ENCODE measurements around the gene ADPRS.

Gene ADPRS

DNA sequence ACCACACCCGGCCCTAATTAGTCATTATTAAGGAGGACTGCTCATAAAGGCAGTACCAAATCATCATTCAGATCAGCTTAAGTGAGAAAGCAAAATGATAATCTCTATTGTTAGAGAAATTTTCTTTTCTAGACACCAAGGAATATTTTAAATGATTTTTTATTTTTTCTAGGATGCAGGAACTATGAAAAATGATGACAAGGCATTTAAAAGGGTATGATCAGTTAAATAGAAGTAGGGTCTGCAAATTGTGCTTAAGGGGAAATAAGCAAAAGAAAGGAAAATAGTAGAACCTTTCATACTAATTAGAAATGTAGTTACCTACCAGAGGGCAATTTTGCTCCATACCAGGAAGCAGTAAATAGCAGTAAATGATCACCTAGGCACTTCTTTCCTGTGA, 26.4 kb upstream of the ADPRS start:
- TF ChIP-seq FOXP2 (optimal IDR thresholded peaks at IDR 0.05; ENCODE audit: borderline replicate concordance, extremely low read depth, extremely low read length, insufficient read depth) (no peak), TAF1 (IDR thresholded peaks at IDR 0.05; ENCODE audit: borderline replicate concordance, insufficient read depth, low read length) (no peak), POLR2AphosphoS5 (IDR thresholded peaks at IDR 0.05; ENCODE audit: low read depth, low read length) (no peak), SIN3A (IDR thresholded peaks at IDR 0.05; ENCODE audit: borderline replicate concordance, insufficient read depth, low read length) (no peak)
- TF ChIP-seq, protein P1, sequence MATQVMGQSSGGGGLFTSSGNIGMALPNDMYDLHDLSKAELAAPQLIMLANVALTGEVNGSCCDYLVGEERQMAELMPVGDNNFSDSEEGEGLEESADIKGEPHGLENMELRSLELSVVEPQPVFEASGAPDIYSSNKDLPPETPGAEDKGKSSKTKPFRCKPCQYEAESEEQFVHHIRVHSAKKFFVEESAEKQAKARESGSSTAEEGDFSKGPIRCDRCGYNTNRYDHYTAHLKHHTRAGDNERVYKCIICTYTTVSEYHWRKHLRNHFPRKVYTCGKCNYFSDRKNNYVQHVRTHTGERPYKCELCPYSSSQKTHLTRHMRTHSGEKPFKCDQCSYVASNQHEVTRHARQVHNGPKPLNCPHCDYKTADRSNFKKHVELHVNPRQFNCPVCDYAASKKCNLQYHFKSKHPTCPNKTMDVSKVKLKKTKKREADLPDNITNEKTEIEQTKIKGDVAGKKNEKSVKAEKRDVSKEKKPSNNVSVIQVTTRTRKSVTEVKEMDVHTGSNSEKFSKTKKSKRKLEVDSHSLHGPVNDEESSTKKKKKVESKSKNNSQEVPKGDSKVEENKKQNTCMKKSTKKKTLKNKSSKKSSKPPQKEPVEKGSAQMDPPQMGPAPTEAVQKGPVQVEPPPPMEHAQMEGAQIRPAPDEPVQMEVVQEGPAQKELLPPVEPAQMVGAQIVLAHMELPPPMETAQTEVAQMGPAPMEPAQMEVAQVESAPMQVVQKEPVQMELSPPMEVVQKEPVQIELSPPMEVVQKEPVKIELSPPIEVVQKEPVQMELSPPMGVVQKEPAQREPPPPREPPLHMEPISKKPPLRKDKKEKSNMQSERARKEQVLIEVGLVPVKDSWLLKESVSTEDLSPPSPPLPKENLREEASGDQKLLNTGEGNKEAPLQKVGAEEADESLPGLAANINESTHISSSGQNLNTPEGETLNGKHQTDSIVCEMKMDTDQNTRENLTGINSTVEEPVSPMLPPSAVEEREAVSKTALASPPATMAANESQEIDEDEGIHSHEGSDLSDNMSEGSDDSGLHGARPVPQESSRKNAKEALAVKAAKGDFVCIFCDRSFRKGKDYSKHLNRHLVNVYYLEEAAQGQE (IDR thresholded peaks at IDR 0.05; ENCODE audit: insufficient read depth in 1 of 2, low read depth in 2 of 2, low read length in 2 of 2), result no peak

DNA sequence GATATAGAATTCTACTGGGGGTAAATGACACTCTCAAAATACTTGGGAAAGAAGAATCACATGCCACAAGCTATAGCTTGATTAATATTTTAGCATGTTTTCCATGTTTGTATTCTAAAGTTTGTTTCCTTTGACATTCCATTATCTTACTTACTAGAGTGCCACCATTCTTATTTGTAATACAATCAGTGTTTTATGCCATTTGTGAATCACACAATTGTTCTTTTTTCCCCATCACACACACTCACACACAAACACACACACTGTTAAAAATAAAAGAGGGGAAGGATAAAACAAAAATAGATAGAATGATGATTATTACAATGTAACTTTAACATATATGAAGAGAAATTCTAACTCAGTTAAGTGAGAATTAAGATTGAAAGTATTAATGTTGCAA, 20.8 kb upstream of the ADPRS start:
- TF ChIP-seq, protein P1 (IDR thresholded peaks at IDR 0.05; ENCODE audit: insufficient read depth in 1 of 2, low read depth in 2 of 2, low read length in 2 of 2), result no peak
- TF ChIP-seq FOXP2 (optimal IDR thresholded peaks at IDR 0.05; ENCODE audit: borderline replicate concordance, extremely low read depth, extremely low read length, insufficient read depth) (no peak), TAF1 (IDR thresholded peaks at IDR 0.05; ENCODE audit: borderline replicate concordance, insufficient read depth, low read length) (no peak), SIN3A (IDR thresholded peaks at IDR 0.05; ENCODE audit: borderline replicate concordance, insufficient read depth, low read length) (no peak), POLR2AphosphoS5 (IDR thresholded peaks at IDR 0.05; ENCODE audit: low read depth, low read length) (no peak)

DNA sequence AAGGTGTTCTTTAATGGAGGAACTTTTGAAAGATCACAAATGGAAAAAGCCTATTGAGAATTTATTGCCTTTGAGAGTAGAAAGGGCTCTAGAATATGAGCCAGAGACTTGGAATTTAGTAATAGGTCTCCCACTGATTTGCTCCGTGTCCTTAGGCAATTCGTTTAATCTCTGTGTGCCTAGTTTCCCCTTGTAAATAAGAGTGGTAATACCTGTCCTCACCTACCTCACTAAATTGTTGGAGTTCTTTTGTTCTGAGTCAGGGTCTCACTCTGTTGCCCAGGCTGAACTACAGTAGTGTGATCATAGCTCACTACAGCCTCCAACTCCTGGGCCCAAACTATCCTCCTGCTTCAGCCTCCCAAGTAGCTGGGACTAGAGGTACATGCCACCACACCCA, 19.8 kb upstream of the ADPRS start:
- TF ChIP-seq SIN3A (IDR thresholded peaks at IDR 0.05; ENCODE audit: borderline replicate concordance, insufficient read depth, low read length) (no peak), TAF1 (IDR thresholded peaks at IDR 0.05; ENCODE audit: borderline replicate concordance, insufficient read depth, low read length) (no peak), POLR2AphosphoS5 (IDR thresholded peaks at IDR 0.05; ENCODE audit: low read depth, low read length) (no peak), FOXP2 (optimal IDR thresholded peaks at IDR 0.05; ENCODE audit: borderline replicate concordance, extremely low read depth, extremely low read length, insufficient read depth) (no peak)
- TF ChIP-seq, protein P1 (IDR thresholded peaks at IDR 0.05; ENCODE audit: insufficient read depth in 1 of 2, low read depth in 2 of 2, low read length in 2 of 2), result no peak

DNA sequence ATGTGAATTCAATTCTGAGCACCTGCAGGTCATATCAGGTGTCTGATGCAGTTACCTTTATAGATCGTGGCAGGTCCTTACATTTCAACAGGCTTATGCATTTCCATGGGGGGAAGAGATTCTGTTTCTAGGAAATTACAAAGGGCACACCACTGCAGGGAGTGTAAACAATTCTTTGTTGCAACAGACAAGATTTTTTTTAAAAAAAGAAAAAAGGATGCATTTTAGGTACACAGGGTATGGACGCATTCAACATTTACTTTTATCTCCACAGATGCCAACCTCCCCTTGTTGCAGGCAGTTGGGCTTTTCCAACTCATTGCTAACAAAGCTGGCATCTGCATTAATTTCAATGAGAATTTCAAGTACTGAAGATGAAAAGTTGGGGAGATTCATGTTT, 18.3 kb upstream of the ADPRS start:
- no peak for TF ChIP-seq SIN3A (IDR thresholded peaks at IDR 0.05; ENCODE audit: borderline replicate concordance, insufficient read depth, low read length)
- no peak for TF ChIP-seq FOXP2 (optimal IDR thresholded peaks at IDR 0.05; ENCODE audit: borderline replicate concordance, extremely low read depth, extremely low read length, insufficient read depth)
- TF ChIP-seq, protein P1 (IDR thresholded peaks at IDR 0.05; ENCODE audit: insufficient read depth in 1 of 2, low read depth in 2 of 2, low read length in 2 of 2), result no peak
- TF ChIP-seq TAF1 (IDR thresholded peaks at IDR 0.05; ENCODE audit: borderline replicate concordance, insufficient read depth, low read length), result no peak
- TF ChIP-seq POLR2AphosphoS5 (IDR thresholded peaks at IDR 0.05; ENCODE audit: low read depth, low read length), result no peak
